Natural killer cell treated with Interleukin-12 subunit alpha and Interleukin-12 subunit beta and Interleukin-15 and Interleukin-18, amount 100 ng/mL, for 72 hours (primary cell): ENCODE measurements around the gene SQOR. TPM values are rescaled to one million over a fixed set of nuclear protein-coding genes. Genes with fewer than 3 reads are reported as not detected.
A peak's percentile ranks its signal among the peaks of the same experiment; 100 is the strongest.

Experiments
- ATAC-seq, 2 donors: fragments of 150-1000 bp; cut with Tn5 transposase in 1 of 2; sonication (Bioruptor Pico), chemical (Tn5 transposase) in 1 of 2; 2 replicates each; pipeline ENCODE4 v1.10.0; 2021
- DNase-seq: peaks from one replicate; pipeline ENCODE4 v3.0.0; 2022; ENCODE audit warnings: low spot score
- H3K27ac Mint-ChIP-seq, 2 donors: 1 replicate in 1 of 2; 2 replicates in 1 of 2; pipeline ENCODE4 v1.8.0; 2022; ENCODE audit warnings: mixed read lengths in 2 of 2, mild to moderate bottlenecking in 1 of 2, moderate library complexity in 1 of 2
- H3K27me3 Mint-ChIP-seq, 2 donors: 1 replicate in 1 of 2; 2 replicates in 1 of 2; pipeline ENCODE4 v1.8.0; 2022; ENCODE audit warnings: mixed read lengths in 2 of 2
- H3K36me3 Mint-ChIP-seq: one replicate; pipeline ENCODE4 v1.8.0; 2022; ENCODE audit warnings: mixed read lengths
- H3K4me1 Mint-ChIP-seq, 2 donors: 1 replicate in 1 of 2; 2 replicates in 1 of 2; pipeline ENCODE4 v1.8.0; 2022; ENCODE audit warnings: low read depth in 2 of 2, mixed read lengths in 2 of 2, mild to moderate bottlenecking in 1 of 2
- H3K4me3 Mint-ChIP-seq: one replicate; pipeline ENCODE4 v1.8.0; 2022; ENCODE audit warnings: mixed read lengths
- H3K9me3 Mint-ChIP-seq: 2 replicates; pipeline ENCODE4 v1.8.0; 2022; ENCODE audit warnings: mixed read lengths
- total RNA-seq, 2 donors: library from RNA; stranded (reverse); gene quantifications; one replicate each; pipeline ENCODE4 v1.2.3, GENCODE V29; 2022

The SQOR gene
- total RNA-seq, 2 donors from 2014 or later: 91.2 to 193 TPM

DNA sequence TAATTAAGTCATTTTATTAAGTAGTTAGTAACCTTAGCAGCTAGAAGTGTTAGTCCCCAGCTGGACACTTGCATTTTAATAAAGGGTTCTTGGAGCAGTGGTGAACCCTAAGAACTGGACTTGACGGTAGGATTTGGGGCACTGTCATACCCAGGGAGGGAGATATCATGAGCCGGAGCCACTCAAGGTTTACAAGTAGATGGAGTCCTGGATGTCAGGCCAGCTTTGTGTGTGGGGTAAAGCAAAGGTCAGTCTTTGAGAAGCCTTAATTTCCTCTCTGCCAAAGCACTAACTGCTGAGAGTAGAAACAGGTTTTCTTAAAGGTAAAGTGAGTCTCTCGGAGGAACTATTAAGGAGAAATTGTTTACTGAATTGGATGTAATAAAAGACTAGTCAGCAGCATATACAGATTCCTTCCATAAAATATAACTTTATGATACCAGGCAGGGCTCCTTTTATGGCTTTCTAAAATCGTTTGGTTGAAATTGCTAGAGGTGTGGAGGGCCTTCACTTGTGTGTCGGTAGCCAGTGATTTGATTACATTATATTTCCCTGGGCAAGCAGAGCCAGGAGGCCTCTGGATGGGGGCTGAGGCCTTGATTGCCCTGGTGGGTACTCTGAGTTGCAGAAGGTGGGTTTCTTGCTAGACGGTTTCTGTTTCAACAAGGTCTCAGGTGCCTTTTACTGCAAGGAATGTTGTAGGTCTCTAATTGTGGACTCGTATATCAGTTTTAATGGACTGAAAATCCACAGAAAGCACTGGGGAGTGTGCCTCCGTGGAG is 23.1 kb downstream of the SQOR start:
- Mint-ChIP-seq H3K36me3 (peaks cover 17% of the 10 kb centered on the region), H3K4me3 (no peak overlapping the region), H3K27me3 (no peaks in the 10 kb centered on the region), H3K4me1 (peaks cover 49 to 52% of the 10 kb centered on the region in 2 donors), H3K9me3 (no peaks in the 10 kb centered on the region), H3K27ac (peak overlapping the region in 1 of 2 donors; percentile 54)
- DNase-seq (no peak), ATAC-seq (no peak)

DNA sequence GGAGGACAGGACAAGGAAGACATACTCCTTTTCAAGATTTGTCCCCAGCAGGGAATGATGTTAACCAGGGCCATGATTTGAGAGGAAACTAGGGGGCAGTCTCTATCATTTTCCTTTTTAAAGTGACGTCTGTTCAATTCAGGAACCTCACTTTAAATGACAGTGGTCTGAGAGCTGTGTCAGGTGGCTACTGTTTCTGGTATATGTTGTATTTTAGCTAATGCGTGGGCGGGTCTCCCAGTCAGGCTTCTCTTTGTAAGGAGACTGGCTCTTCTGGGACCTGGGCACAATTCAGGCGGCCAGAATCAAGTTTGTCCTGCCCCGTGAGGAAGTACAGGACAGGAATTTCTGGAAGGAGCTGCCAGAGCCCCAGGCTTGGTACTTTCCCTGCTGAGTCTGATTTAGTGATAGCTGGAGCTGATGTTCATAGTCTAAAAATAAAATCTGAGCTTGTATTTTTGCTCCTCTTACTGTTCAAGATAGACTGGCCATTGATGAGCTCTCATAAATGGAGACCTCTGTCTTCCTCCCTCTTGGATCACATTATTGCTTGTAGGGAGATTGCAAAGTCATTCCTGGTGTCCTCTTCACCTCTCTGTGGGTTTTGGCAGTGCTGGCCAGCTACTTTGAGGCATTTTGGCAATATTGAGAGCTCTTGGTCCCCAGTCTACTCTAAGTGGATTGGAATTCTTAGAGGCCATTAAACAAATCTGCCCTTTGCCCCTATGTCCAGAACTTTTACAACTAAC is 25.6 kb downstream of the SQOR start:
- ATAC-seq (no peak), DNase-seq (no peak)
- Mint-ChIP-seq H3K9me3 (no peaks in the 10 kb centered on the region), H3K4me3 (no peak overlapping the region), H3K27ac (peak overlapping the region; percentile 32 to 60), H3K27me3 (no peaks in the 10 kb centered on the region), H3K36me3 (peaks cover 24% of the 10 kb centered on the region), H3K4me1 (peaks cover 41 to 48% of the 10 kb centered on the region in 2 donors)

DNA sequence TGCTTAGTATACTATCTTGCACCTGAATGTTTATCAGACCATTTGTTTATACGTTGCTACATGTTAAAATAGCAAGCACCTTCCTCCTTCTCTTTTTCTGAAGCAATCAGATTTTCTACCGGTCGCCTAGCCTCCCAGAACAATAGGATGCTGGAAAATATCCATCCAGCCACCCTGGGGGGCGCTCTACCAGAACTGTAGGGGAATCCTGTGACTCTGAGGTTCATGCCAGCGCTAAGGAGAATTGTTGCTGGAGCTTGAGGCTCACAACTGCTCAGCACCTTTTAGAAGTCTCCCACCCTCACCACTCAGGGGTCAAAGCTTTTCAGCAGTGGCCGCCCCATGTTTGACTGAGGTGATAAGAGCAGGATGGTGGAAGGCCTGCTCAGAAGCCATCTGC is 27.5 kb downstream of the SQOR start:
- H3K27me3 Mint-ChIP-seq: no peaks in the 10 kb centered on the region
- DNase-seq (no peak), ATAC-seq (no peak)
- no peak overlapping the region for H3K4me3 Mint-ChIP-seq
- H3K4me1 Mint-ChIP-seq: peaks cover 41 to 54% of the 10 kb centered on the region in 2 donors
- H3K27ac Mint-ChIP-seq: no peak overlapping the region
- H3K36me3 Mint-ChIP-seq: peaks cover 30% of the 10 kb centered on the region
- no peaks in the 10 kb centered on the region for H3K9me3 Mint-ChIP-seq

- H3K9me3 Mint-ChIP-seq: no peaks in the 10 kb centered on the region
- DNase-seq (no peak), ATAC-seq (peak in 1 of 2 donors; percentile 44)
- H3K4me3 Mint-ChIP-seq: peak overlapping the region; percentile 54
- no peaks in the 10 kb centered on the region for H3K27me3 Mint-ChIP-seq
- H3K36me3 Mint-ChIP-seq: peaks cover 30% of the 10 kb centered on the region
- H3K27ac Mint-ChIP-seq: peak overlapping the region; percentile 33 to 73
- peaks cover 30 to 37% of the 10 kb centered on the region in 2 donors for H3K4me1 Mint-ChIP-seq
These were observed 29.6 kb downstream of the SQOR start for GRCh38 chr15:45664451-45664850.

DNA sequence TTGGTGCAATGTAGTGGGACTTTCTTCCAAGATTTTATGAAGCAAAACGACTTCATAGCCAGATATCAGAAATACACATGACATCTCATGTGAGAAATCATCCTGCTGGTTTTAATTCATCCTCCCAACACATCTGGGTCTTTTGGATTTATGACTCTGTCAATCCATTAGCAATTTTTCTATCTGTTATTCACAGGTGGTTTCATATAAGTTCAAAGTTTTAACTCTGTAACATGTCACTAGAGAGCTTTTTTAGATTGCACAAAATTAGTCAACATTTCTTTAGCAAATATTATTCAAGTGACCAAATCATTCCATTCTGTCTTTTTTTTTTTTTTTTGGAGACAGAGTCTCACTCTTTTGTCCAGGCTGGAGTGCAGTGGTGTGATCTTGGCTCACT is 30.4 kb downstream of the SQOR start:
- Mint-ChIP-seq H3K27ac (peak overlapping the region; percentile 33 to 73), H3K4me1 (peaks cover 26 to 39% of the 10 kb centered on the region in 2 donors), H3K9me3 (no peaks in the 10 kb centered on the region), H3K27me3 (no peaks in the 10 kb centered on the region), H3K36me3 (peaks cover 31% of the 10 kb centered on the region), H3K4me3 (no peak overlapping the region)
- no peak for ATAC-seq
- DNase-seq: no peak

GRCh38 chr15:45666119-45666875 is 31.5 kb downstream of the SQOR start:
- no peaks in the 10 kb centered on the region for H3K27me3 Mint-ChIP-seq
- H3K36me3 Mint-ChIP-seq: peaks cover 36% of the 10 kb centered on the region
- H3K27ac Mint-ChIP-seq: peak overlapping the region in 1 of 2 donors; percentile 13
- H3K4me1 Mint-ChIP-seq: peaks cover 29 to 38% of the 10 kb centered on the region in 2 donors
- no peak overlapping the region for H3K4me3 Mint-ChIP-seq
- H3K9me3 Mint-ChIP-seq: no peaks in the 10 kb centered on the region
- no peak for ATAC-seq
- DNase-seq: no peak

DNA sequence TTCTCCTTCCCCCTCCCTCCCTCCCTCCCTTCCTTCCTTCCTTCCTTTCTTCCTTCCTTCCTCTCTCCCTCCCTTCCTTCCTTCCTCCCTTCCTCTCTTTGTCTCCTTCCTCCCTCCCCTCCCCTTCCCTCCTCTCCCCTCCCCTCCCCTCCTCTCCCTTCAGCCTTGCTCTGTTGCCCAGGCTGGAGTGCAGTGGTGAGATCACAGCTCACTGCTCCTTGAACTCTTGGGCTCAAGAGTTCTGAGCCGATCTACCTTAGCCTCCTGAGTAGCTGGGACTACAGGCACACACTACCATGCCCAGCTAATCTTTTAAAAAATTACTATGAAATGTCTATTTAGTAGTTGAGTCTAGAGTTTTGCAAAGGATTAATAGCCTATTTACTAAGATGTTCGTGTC is 32.2 kb downstream of the SQOR start:
- ATAC-seq (no peak), DNase-seq (no peak)
- peaks cover 31 to 32% of the 10 kb centered on the region in 2 donors for H3K4me1 Mint-ChIP-seq
- no peaks in the 10 kb centered on the region for H3K9me3 Mint-ChIP-seq
- H3K36me3 Mint-ChIP-seq: peaks cover 29% of the 10 kb centered on the region
- no peaks in the 10 kb centered on the region for H3K27me3 Mint-ChIP-seq
- H3K4me3 Mint-ChIP-seq: no peak overlapping the region
- H3K27ac Mint-ChIP-seq: peak overlapping the region in 1 of 2 donors; percentile 66

- peaks cover 29 to 32% of the 10 kb centered on the region in 2 donors for H3K4me1 Mint-ChIP-seq
These were observed 33.6 kb downstream of the SQOR start for GRCh38 chr15:45668386-45668785.

GRCh38 chr15:45669422-45669821 is 34.6 kb downstream of the SQOR start:
- Mint-ChIP-seq H3K27ac (peak overlapping the region in 1 of 2 donors; percentile 4), H3K4me1 (peaks cover 19 to 27% of the 10 kb centered on the region in 2 donors), H3K27me3 (no peaks in the 10 kb centered on the region), H3K9me3 (no peaks in the 10 kb centered on the region), H3K36me3 (peaks cover 23% of the 10 kb centered on the region), H3K4me3 (no peak overlapping the region)
- DNase-seq (no peak), ATAC-seq (no peak)

More at GRCh38 chr15:45668386-45668785, 33.6 kb downstream of the SQOR start:
- no peak for ATAC-seq
- Mint-ChIP-seq H3K36me3 (peaks cover 26% of the 10 kb centered on the region), H3K4me3 (no peak overlapping the region), H3K27me3 (no peaks in the 10 kb centered on the region), H3K27ac (no peak overlapping the region), H3K9me3 (no peaks in the 10 kb centered on the region)
- no peak for DNase-seq

DNA sequence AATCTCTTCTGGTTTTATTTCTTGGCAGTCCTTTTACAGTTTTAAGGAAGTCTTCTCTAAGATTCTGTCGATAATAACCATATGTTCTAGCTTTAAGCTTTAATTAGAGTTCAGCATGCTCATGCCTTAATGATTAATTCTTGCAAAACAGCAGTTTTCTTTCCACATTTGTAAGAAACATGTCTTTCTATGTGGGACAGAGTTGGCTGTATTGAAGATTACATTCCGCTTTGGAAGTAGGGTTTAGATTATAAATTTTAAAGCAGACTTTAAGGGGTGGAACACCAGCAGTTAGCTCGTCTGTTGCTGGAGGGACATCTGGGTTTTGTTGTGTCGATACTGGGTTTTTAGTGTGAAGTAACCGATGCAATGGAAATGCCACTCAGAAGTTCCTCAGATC is 35.3 kb downstream of the SQOR start:
- no peaks in the 10 kb centered on the region for H3K27me3 Mint-ChIP-seq
- H3K4me1 Mint-ChIP-seq: peaks cover 12 to 20% of the 10 kb centered on the region in 2 donors
- H3K4me3 Mint-ChIP-seq: no peak overlapping the region
- peak overlapping the region in 1 of 2 donors; percentile 4 for H3K27ac Mint-ChIP-seq
- no peak for DNase-seq
- H3K9me3 Mint-ChIP-seq: no peaks in the 10 kb centered on the region
- H3K36me3 Mint-ChIP-seq: peaks cover 26% of the 10 kb centered on the region
- no peak for ATAC-seq

DNA sequence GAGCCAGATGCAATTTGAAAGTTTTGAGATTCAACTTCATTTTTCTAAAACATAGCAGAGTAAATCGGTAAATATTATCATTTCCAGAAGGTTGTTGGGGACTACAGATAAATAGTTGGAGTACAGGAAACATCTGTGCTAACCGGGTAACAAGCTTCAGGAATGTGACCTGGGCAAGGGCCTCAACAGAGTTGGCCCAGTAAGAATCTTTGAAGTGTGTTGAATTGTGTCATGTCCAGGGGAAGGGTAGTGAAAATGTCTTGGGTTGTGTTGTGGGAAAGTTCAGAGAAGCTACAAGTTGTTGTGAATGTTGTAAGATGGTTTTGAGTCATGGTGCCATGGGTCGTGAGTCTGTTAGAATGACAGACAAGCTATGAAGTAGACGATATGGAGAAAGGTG is 35.7 kb downstream of the SQOR start:
- peaks cover 12 to 20% of the 10 kb centered on the region in 2 donors for H3K4me1 Mint-ChIP-seq
- ATAC-seq: no peak
- H3K27me3 Mint-ChIP-seq: no peaks in the 10 kb centered on the region
- no peak overlapping the region for H3K27ac Mint-ChIP-seq
- peaks cover 26% of the 10 kb centered on the region for H3K36me3 Mint-ChIP-seq
- DNase-seq: no peak
- no peaks in the 10 kb centered on the region for H3K9me3 Mint-ChIP-seq
- no peak overlapping the region for H3K4me3 Mint-ChIP-seq

GRCh38 chr15:45674677-45675076 is 39.8 kb downstream of the SQOR start:
- peaks cover 36% of the 10 kb centered on the region for H3K36me3 Mint-ChIP-seq
- H3K4me1 Mint-ChIP-seq: peaks cover 5 to 19% of the 10 kb centered on the region in 2 donors
- DNase-seq (no peak), ATAC-seq (no peak)
- H3K27ac Mint-ChIP-seq: no peak overlapping the region
- H3K9me3 Mint-ChIP-seq: no peaks in the 10 kb centered on the region
- no peak overlapping the region for H3K4me3 Mint-ChIP-seq
- no peaks in the 10 kb centered on the region for H3K27me3 Mint-ChIP-seq

DNA sequence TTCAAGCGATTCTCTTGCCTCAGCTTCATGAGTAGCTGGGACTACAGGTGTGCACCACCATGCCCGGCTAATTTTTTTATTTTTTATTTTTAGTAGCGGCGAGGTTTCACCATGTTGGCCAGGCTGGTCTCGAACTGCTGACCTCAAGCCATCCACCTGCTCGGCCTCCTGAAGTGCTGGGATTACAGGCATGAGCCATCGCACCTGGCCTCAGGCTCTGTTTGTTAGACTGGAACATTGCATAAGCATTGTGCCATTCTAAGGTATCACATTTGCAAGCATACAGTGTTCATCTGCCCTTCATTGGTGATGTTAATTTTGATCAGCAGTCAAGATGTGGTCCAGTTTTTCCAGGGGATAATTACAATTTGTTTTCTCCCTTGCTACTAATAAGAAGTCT is 43.0 kb downstream of the SQOR start:
- no peak overlapping the region for H3K27ac Mint-ChIP-seq
- DNase-seq (no peak), ATAC-seq (no peak)
- no peak overlapping the region for H3K4me3 Mint-ChIP-seq
- peaks cover 0 to 7% of the 10 kb centered on the region in 2 donors for H3K4me1 Mint-ChIP-seq
- H3K9me3 Mint-ChIP-seq: no peaks in the 10 kb centered on the region
- no peaks in the 10 kb centered on the region for H3K27me3 Mint-ChIP-seq
- peaks cover 31% of the 10 kb centered on the region for H3K36me3 Mint-ChIP-seq
